HL-60 (cell line): ENCODE results near the gene MTCH1.

Source experiments
- CTCF ChIP-seq: IDR thresholded peaks from one replicate; pipeline ENCODE4 v1.5.1; 2011; ENCODE audit warnings: low read length, control low read depth, inconsistent platforms; ENCODE audit not compliant: insufficient read depth
- POLR2AphosphoS5 ChIP-seq: IDR thresholded peaks from 2 replicates; pipeline ENCODE4 v1.6.1; 2012; ENCODE audit warnings: low read depth

GRCh38 chr6:36940027-36940426 lies 46.0 kb downstream of the MTCH1 start:
- TF ChIP-seq CTCF: no peak
- no peak for TF ChIP-seq POLR2AphosphoS5
